HG03139 (cell line): ENCODE data around the gene PXDN.
"Not testable (repeated sequence)": the region's sequence is repeated elsewhere in the genome, so short reads cannot be mapped to it uniquely, and the experiment has no call there.

Source experiments
- ATAC-seq: cut with Tn5 transposase; IDR thresholded peaks from one replicate; pipeline ENCODE4 v1.9.1; 2021; ENCODE audit not compliant: unreplicated experiment

Gene PXDN

GRCh38 chr2:1743396-1744150 lies 742 bp downstream of the PXDN start:
- no peak for ATAC-seq

GRCh38 chr2:1742681-1743395 lies 1.5 kb downstream of the PXDN start:
- no peak for ATAC-seq

- ATAC-seq = no peak
Observed at GRCh38 chr2:1742301-1742680, 2.0 kb downstream of the PXDN start.

GRCh38 chr2:1741851-1742250 lies 2.5 kb downstream of the PXDN start:
- ATAC-seq = no peak

GRCh38 chr2:1740716-1741589 lies 3.4 kb downstream of the PXDN start:
- no peak for ATAC-seq

- no peak for ATAC-seq
Observed at GRCh38 chr2:1739961-1740715, 4.2 kb downstream of the PXDN start.

GRCh38 chr2:1739322-1739957 lies 4.9 kb downstream of the PXDN start:
- ATAC-seq = no peak

- ATAC-seq = no peak
Observed at GRCh38 chr2:1738646-1739302, 5.5 kb downstream of the PXDN start.

- ATAC-seq = no peak
Observed at GRCh38 chr2:1738163-1738562, 6.2 kb downstream of the PXDN start.

- no peak for ATAC-seq
Observed at GRCh38 chr2:1736997-1737480, 7.3 kb downstream of the PXDN start.

GRCh38 chr2:1736045-1736444 lies 8.3 kb downstream of the PXDN start:
- ATAC-seq = no peak

GRCh38 chr2:1733298-1733697 lies 11.0 kb downstream of the PXDN start:
- not testable (repeated sequence) for ATAC-seq

- no peak for ATAC-seq
Observed at GRCh38 chr2:1731963-1732768, 12.1 kb downstream of the PXDN start.

GRCh38 chr2:1731447-1731962 lies 12.8 kb downstream of the PXDN start:
- ATAC-seq = no peak

GRCh38 chr2:1730015-1730927 lies 14.0 kb downstream of the PXDN start:
- ATAC-seq = no peak

- no peak for ATAC-seq
Observed at GRCh38 chr2:1729242-1729641, 15.1 kb downstream of the PXDN start.

GRCh38 chr2:1728821-1729220 lies 15.5 kb downstream of the PXDN start:
- no peak for ATAC-seq
